Activated T-helper 1 cell treated with Interleukin-2 at 50 U/mL for 16 hours (primary cell): ENCODE data around the gene SNX12.
A peak's percentile ranks its signal among the peaks of the same experiment; 100 is the strongest.

ENCODE experiments used
- DNase-seq: peaks from one replicate; pipeline ENCODE4 v3.0.0-alpha.2; 2020; ENCODE audit warnings: low read depth

The SNX12 gene

GRCh38 chrX:71068044-71068918 is at the start of gene SNX12:
SNX12 (minus strand) TSS chrX:71068334; CDS start chrX:71068306, 28 bp downstream.
- DNase-seq: peak; percentile 80

DNA sequence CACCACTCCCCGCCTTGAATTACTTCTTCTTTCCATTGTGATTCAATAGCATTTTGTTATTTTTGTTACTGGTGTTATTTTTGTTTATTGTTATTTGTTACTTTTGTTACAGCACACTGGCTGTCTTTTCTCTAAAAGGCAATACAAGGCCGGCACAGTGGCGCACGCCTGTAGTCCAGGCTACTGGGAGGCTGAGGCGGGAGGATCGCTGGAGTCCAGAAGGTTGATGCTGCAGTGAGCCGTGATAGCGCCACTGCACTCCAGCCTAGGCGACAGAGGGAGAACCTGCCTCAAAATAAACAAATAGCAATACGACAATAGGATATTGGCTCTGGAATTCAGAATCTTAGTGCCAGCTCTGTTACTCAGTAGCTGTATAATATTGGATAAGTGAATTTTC is 49.2 kb upstream of the SNX12 start:
- no peak for DNase-seq

DNA sequence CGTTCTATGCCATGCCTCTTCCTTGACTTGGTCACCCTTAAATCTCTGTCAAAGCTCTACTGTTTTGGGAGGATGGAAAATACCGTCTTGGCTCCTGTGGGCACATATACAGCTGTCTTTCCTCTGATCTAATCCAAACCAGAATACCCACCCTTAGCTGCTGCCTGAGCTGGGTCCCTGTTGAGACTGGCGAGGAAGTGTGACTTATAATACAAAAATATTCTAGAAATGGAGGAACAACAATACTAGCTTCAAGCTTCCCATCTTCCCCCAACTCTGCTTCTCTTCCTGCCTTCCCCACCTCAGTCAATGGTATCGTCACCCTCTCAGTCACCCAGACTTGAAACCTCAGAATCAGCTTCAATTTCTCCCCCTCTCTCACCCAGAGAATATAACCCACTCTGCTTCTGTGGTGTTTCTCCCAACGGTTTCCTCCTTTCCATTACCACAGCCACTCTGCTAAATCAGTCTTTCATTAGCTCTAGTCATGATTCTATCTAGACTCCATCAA is 43.8 kb upstream of the SNX12 start:
- DNase-seq: no peak

DNA sequence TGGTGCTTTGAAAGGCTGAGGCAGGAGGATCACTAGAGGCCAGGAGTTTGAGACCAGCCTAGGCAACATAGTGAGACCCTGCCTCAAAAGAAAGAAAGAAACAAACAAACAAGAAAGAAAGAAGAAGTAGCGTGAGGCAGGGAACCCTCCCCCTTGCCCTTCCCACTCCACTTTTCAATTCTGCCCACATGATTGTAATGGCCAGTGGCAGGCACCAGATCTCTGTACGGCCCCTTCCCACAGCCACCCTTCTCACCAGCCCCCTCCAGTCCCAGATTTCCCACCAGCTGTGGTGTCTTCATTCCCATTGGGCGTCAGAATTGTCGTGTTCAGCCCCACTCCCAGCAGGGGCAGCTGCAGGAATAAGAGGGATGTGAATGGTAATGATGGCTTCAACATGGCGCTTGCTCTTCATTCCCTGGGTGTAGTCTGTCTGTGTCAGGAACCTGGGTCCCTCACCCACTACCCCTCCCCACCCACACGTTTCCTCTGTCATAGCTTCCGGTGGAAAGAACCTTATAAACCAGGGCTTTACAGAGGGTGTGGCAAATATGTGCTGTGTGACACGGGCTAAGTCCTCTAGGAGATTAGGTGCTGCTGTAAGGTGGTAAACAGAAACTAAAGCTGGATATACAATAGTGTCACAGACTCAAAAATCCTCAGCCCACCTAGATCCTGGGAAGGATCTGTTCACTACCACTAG is 43.2 kb upstream of the SNX12 start, which contains the start of gene IL2RG:
TSS of gene IL2RG (minus strand) at position 437 of the 703 bp plus-strand sequence. CDS start at position 399, 38 bp downstream.
- DNase-seq: peak; percentile 65

GRCh38 chrX:71109051-71109450 is 40.9 kb upstream of the SNX12 start:
- DNase-seq: no peak

GRCh38 chrX:71107762-71108360 is 39.7 kb upstream of the SNX12 start:
- peak; percentile 18 for DNase-seq

DNA sequence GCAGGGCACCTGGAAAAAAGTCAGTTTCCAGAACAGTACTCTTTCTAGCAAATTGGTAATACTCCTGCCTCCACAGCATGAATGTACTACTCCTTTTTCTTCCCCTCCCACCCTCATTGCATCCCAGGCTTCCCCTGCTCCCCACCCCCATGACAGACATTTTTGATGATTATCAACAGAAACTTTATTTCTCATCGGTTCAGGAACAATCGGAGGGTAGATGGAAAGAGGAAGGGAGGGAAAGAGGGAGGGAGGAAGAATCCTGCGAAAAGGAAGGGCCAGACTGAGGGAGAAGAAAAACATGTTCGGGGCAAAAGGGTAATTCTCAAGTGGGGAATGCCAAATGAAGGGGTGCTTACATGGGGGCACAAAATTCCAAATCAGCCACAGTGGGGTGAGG is 39.1 kb upstream of the SNX12 start:
- no peak for DNase-seq

DNA sequence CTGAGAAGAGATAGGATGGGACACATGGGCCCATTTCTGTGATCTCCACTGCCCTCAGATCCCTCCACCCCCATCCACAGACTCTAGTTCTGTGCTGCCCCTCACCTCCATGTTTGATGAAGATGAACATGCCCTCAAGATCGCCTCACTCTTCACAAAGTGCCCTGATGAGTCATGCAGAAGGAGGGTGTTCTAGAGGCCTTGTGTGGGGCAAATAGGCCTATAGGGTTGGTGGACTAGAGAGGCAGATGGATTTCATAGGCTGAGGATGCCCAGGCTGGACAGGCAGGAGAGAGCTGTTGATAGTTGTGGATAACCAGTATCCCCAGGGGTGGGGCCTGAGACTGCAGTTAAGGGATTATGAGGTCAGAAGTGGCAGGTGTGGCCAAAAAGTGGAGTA is 38.3 kb upstream of the SNX12 start, which contains the start of gene CXorf65:
TSS of gene CXorf65 (minus strand) at position 314 of the 400 bp plus-strand sequence. CDS start at position 130, 184 bp downstream.
- no peak for DNase-seq

- no peak for DNase-seq
Observed at GRCh38 chrX:71105628-71106027, 37.5 kb upstream of the SNX12 start.

GRCh38 chrX:71103110-71103983 is 35.2 kb upstream of the SNX12 start:
- DNase-seq: peak; percentile 30

DNA sequence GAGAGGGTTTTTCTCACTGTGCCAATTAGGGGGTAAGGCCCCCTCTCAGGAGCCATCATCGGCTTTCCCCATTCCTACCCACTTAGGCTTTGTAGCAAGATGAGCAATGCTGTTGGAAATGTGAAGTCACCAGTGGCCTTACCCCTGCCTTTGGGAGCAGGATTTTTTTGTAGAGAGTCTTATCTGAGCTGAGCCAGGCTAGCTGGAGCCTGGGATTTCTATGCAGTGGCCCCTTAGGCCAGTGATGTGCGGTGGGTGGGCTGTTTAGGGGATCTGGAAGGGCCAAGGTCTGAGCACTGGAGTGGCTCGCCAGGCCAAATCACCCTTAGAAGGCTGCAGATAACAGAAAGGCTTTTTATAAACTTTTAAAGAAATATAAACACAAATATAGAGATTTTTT is 34.2 kb upstream of the SNX12 start:
- DNase-seq: no peak

DNA sequence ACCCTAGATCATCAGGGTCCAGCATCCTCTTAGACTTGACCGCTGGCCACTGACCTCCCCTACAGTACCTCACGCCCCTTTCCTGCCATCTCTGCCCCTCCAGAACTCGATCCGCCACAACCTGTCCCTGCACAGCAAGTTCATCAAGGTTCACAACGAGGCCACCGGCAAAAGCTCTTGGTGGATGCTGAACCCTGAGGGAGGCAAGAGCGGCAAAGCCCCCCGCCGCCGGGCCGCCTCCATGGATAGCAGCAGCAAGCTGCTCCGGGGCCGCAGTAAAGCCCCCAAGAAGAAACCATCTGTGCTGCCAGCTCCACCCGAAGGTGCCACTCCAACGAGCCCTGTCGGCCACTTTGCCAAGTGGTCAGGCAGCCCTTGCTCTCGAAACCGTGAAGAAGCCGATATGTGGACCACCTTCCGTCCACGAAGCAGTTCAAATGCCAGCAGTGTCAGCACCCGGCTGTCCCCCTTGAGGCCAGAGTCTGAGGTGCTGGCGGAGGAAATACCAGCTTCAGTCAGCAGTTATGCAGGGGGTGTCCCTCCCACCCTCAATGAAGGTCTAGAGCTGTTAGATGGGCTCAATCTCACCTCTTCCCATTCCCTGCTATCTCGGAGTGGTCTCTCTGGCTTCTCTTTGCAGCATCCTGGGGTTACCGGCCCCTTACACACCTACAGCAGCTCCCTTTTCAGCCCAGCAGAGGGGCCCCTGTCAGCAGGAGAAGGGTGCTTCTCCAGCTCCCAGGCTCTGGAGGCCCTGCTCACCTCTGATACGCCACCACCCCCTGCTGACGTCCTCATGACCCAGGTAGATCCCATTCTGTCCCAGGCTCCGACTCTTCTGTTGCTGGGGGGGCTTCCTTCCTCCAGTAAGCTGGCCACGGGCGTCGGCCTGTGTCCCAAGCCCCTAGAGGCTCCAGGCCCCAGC is 32.7 kb upstream of the SNX12 start:
- DNase-seq: no peak

DNA sequence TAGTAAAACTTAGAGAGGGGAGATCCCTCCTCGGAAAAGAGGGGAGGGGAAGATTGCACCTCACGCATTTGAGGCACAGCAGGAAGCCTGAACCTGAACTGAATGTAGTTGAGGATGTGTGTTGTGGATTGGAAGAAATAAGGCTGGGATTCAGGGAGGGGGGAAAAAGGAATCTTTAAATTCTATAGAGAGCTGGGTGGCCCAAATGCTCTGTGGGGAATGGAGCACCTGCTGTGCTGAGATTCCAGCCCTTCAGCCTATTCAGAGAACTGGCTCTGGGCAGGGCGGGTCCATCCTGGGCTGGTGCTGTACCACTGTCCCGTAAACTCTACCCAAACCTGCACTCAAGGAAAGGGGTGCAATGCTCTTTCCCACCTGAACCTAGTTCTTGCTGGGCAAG is 31.6 kb upstream of the SNX12 start:
- no peak for DNase-seq

DNA sequence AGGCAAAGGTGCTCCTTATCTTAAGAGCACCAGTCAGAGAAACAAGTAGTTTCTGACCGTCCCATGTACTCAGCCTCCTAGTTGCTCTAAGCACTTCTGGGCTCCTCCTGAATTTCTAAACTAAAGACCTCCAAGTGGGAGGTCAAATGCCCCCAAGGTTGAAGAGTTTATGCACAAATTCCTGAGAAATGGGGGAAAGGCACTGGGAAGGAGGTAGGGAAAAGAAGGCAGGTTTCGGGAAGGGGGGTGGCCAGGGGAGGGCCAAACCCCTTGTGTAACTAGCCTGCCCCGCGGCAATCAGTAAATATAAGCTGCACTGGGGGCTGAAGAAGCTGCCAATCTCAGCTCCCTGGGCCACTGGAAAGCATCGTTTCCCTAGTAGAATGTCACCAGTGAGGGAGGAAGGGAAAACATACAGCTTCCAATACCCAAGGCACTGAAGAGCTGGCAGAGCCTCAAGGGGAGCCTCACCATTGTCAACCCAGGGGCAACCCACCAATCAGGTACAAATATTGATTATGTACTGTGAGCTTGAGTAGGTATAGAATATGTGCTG is 30.9 kb upstream of the SNX12 start:
- DNase-seq: no peak

DNA sequence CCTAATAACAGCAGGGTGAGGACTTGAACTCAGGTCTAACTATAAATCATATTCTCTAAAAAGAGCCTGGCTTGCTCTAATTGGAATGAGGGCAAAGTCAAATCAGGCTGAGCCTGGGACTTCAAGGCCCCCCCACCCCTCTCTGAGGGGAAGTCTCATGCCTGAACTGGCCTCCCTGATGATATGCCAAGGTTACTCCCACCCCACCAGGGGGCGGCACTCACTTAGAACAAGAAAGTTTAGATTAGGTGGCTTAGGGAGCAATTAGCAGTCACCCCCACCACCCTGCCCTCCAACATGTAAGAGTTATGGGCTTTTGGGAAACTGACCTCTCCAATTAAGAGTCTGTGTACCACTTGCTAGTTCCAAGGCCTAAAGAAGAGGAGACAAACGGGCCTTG is 30.2 kb upstream of the SNX12 start:
- DNase-seq: peak; percentile 64

DNA sequence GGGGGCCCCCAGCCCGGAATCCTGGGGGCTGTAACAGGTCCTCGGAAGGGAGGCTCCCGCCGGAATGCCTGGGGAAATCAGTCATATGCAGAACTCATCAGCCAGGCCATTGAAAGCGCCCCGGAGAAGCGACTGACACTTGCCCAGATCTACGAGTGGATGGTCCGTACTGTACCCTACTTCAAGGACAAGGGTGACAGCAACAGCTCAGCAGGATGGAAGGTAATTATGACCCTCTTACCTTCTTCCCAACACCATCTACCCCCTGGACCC is 28.6 kb upstream of the SNX12 start:
- no peak for DNase-seq

GRCh38 chrX:71095981-71096759 is 28.0 kb upstream of the SNX12 start:
- no peak for DNase-seq

- peak; percentile 81 for DNase-seq
Observed at GRCh38 chrX:71095555-71095980, 27.4 kb upstream of the SNX12 start, which contains the start of gene FOXO4. FOXO4 (plus strand) TSS chrX:71095851; CDS start chrX:71096529, 678 bp downstream.

DNA sequence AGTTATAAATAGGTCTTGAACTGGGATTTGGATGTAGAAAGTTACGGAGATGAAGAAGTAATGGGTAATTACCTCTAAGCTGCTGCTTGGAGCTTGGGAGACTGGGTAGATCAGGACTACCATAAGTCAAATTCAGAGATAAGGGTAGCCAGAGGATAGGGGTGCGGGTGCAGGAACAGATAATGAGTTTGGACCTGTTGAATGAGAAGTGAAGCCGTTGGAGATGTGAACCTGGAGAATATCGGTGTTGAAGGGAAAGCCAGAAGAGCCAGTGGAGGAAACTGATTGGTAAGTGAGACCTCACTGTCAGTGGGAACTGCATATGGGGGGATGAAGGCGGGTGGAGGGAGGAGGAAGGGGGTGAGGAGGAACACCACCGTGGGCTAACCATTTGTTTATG is 26.9 kb upstream of the SNX12 start:
- DNase-seq: no peak
